GM12892 (cell line): Measurements from ENCODE around the gene ETFA. TPM values are rescaled to one million over a fixed set of nuclear protein-coding genes. Genes with fewer than 3 reads are reported as not detected.

Experiments used
- DNase-seq: peaks from one replicate; pipeline ENCODE4 v3.0.0; 2011; ENCODE audit not compliant: insufficient read length
- FAIRE-seq: peaks from 2 replicates; lab custom pipeline; 2011; peaks lifted over from hg19 to GRCh38; lab: Jason Lieb, UNC
- POLR2A ChIP-seq: IDR thresholded peaks from 2 replicates; pipeline ENCODE4 v1.6.1; 2011; ENCODE audit warnings: low read depth, low read length, control low read depth
- POLR2AphosphoS5 ChIP-seq: IDR thresholded peaks from 2 replicates; pipeline ENCODE4 v1.6.1; 2011; ENCODE audit warnings: low read depth, low read length, control low read depth
- TAF1 ChIP-seq: IDR thresholded peaks from 2 replicates; pipeline ENCODE4 v1.6.1; 2011; ENCODE audit warnings: low read depth, mild to moderate bottlenecking, control low read depth, low read length, borderline replicate concordance
- polyA plus RNA-seq: library from polyadenylated mRNA; unstranded; fragments of >200 nt; gene quantifications from one replicate; pipeline ENCODE4 v1.2.1, GENCODE V29; 2012; ENCODE audit warnings: missing spikeins, inconsistent platforms; ENCODE audit not compliant: missing spikeins

The ETFA gene
- 284 TPM for polyA plus RNA-seq

- FAIRE-seq (peak; percentile 97), DNase-seq (peak; percentile 99)
- peak; percentile 94 for TF ChIP-seq POLR2AphosphoS5
- peak; percentile 97 for TF ChIP-seq POLR2A
- TF ChIP-seq TAF1, result peak; percentile 91
Measured at GRCh38 chr15:76311100-76311953, at the start of gene ETFA. Gene ETFA (minus strand): TSS chr15:76311469. CDS start chr15:76311388, 81 bp downstream.

- no peak for DNase-seq
- no peak for FAIRE-seq
Measured at GRCh38 chr15:76360416-76360815, 49.1 kb upstream of the ETFA start.

GRCh38 chr15:76359152-76359551 is 47.9 kb upstream of the ETFA start:
- TF ChIP-seq POLR2A, result no peak
- no peak for TF ChIP-seq POLR2AphosphoS5
- no peak for TF ChIP-seq TAF1
- no peak for FAIRE-seq
- DNase-seq, result no peak

More at GRCh38 chr15:76360416-76360815, 49.1 kb upstream of the ETFA start:
- TF ChIP-seq TAF1, result no peak
- TF ChIP-seq POLR2A, result no peak
- no peak for TF ChIP-seq POLR2AphosphoS5

- DNase-seq (no peak), FAIRE-seq (no peak)
- TF ChIP-seq POLR2A, result no peak
- no peak for TF ChIP-seq POLR2AphosphoS5
- no peak for TF ChIP-seq TAF1
Measured at GRCh38 chr15:76358453-76358852, 47.2 kb upstream of the ETFA start.

- FAIRE-seq, result no peak
- TF ChIP-seq POLR2AphosphoS5 (no peak), POLR2A (no peak), TAF1 (no peak)
- DNase-seq, result no peak
Measured at GRCh38 chr15:76354823-76355440, 43.7 kb upstream of the ETFA start.

- DNase-seq (no peak), FAIRE-seq (no peak)
- TF ChIP-seq POLR2AphosphoS5 (no peak), POLR2A (no peak), TAF1 (no peak)
Measured at GRCh38 chr15:76353903-76354302, 42.6 kb upstream of the ETFA start.

- TF ChIP-seq TAF1 (no peak), POLR2A (no peak), POLR2AphosphoS5 (no peak)
- FAIRE-seq, result peak; percentile 24
- DNase-seq, result no peak
Measured at GRCh38 chr15:76353023-76353577, 41.8 kb upstream of the ETFA start.

- FAIRE-seq (no peak), DNase-seq (no peak)
- no peak for TF ChIP-seq TAF1
- TF ChIP-seq POLR2AphosphoS5, result no peak
- no peak for TF ChIP-seq POLR2A
Measured at GRCh38 chr15:76349301-76350070, 38.2 kb upstream of the ETFA start.

GRCh38 chr15:76347482-76348055 is 36.3 kb upstream of the ETFA start:
- DNase-seq (no peak), FAIRE-seq (peak; percentile 14)
- no peak for TF ChIP-seq TAF1
- no peak for TF ChIP-seq POLR2AphosphoS5
- TF ChIP-seq POLR2A, result no peak

- no peak for TF ChIP-seq POLR2A
- no peak for TF ChIP-seq TAF1
- no peak for TF ChIP-seq POLR2AphosphoS5
- no peak for FAIRE-seq
- DNase-seq, result no peak
Measured at GRCh38 chr15:76346669-76347481, 35.6 kb upstream of the ETFA start.
